Neuron (in vitro differentiated cells): Measurements from ENCODE around the gene FAM168B.
"Not testable (repeated sequence)": the region's sequence is repeated elsewhere in the genome, so short reads cannot be mapped to it uniquely, and the experiment has no call there.

Experiments used
- H2AFZ ChIP-seq: one replicate; pipeline ENCODE4 v1.6.1; 2013; ENCODE audit warnings: low read depth, mild to moderate bottlenecking, inconsistent platforms, low read length, moderate library complexity
- H3K27me3 ChIP-seq: one replicate; pipeline ENCODE4 v1.6.1; 2013; ENCODE audit warnings: low read length; ENCODE audit not compliant: insufficient read depth
- H3K36me3 ChIP-seq: one replicate; pipeline ENCODE4 v1.6.1; 2013; ENCODE audit warnings: low read length; ENCODE audit not compliant: insufficient read depth
- H3K4me1 ChIP-seq: one replicate; pipeline ENCODE4 v1.6.1; 2013; ENCODE audit warnings: low read length; ENCODE audit not compliant: insufficient read depth
- H3K4me3 ChIP-seq: 2 replicates; pipeline ENCODE4 v1.5.1; 2013; ENCODE audit warnings: mild to moderate bottlenecking, low read length, moderate library complexity
- H3K9me3 ChIP-seq: one replicate; pipeline ENCODE4 v1.6.1; 2013; ENCODE audit warnings: low read length

FAM168B gene

DNA sequence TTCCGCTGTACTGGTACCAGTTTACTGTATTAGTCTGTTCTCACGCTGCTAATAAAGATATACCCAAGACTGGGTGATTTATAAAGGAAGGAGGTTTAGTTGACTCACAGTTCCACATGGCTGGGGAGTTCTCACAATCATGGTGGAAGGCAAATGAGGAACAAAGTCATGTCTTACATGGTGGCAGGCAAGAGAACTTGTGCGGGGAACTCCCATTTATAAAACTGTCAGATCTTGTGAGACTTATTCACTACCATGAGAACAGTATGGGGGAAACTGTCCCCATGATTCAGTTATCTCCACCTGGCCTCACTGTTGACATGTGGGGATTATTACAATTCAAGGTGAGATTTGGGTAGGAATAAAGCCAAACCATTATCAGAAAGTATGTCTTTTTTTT is 21.7 kb upstream of the FAM168B start:
- not testable (repeated sequence) for H3K9me3 ChIP-seq, H3K4me1 ChIP-seq, H3K36me3 ChIP-seq, H3K27me3 ChIP-seq, H2AFZ ChIP-seq, H3K4me3 ChIP-seq

DNA sequence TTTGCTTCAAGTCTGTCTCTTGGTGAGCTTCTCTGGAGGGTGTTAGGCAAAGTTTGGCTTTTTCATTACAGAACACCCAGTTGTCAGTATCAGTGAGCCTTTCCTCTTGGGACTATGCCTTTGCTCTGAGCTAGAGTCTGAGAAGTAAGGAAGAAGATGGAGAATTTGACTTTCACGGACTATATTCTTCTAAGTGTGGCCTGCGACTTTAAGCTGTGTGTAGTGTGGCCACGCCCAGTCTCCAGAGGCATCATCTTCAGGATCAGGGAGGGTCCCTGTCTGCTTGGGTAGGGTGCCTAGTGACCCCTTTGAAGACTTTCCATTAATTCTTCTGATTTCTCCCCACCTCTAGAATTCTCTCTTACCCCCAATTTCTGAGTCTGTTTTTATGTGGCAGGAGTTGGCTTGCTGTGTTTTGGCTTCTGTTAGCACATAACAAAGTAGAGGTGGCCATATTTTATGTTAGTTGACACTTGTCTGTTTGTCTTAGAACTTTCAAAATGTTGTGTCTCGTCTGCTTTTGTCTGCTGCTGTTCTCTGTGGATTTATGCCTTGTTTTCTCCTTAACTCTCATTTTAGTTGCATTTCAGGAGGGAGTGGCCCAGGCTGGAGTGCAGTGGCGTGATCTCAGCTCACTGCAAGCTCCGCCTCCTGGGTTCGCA is 20.4 kb upstream of the FAM168B start:
- no peaks in the 10 kb centered on the region for H3K4me1 ChIP-seq
- no peaks in the 10 kb centered on the region for H3K9me3 ChIP-seq
- no peaks in the 10 kb centered on the region for H3K36me3 ChIP-seq
- H3K27me3 ChIP-seq: no peaks in the 10 kb centered on the region
- no peak overlapping the region for H2AFZ ChIP-seq
- H3K4me3 ChIP-seq: no peak overlapping the region

DNA sequence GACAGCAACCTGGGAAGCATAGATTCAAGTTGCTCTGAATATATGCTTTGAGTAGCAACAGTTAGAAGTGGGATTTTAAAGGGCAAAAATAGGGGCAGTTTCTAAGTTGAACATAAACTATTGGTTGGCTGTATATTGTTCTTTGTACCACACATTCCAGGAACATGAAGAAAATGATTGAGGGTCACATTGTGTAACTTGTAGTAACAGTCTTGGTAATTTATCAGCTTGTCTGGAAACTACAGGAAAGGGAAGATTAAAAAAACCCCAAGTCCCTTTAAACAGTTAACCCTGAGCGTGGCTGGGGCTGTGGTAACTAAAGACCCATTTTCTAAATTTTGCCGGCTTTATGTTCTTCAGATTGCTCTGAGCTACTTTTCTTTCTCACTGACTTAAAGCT is 19.3 kb upstream of the FAM168B start:
- Histone ChIP-seq H3K36me3 (no peaks in the 10 kb centered on the region), H3K4me3 (no peak overlapping the region), H2AFZ (no peak overlapping the region), H3K27me3 (no peaks in the 10 kb centered on the region), H3K9me3 (no peaks in the 10 kb centered on the region), H3K4me1 (no peaks in the 10 kb centered on the region)

DNA sequence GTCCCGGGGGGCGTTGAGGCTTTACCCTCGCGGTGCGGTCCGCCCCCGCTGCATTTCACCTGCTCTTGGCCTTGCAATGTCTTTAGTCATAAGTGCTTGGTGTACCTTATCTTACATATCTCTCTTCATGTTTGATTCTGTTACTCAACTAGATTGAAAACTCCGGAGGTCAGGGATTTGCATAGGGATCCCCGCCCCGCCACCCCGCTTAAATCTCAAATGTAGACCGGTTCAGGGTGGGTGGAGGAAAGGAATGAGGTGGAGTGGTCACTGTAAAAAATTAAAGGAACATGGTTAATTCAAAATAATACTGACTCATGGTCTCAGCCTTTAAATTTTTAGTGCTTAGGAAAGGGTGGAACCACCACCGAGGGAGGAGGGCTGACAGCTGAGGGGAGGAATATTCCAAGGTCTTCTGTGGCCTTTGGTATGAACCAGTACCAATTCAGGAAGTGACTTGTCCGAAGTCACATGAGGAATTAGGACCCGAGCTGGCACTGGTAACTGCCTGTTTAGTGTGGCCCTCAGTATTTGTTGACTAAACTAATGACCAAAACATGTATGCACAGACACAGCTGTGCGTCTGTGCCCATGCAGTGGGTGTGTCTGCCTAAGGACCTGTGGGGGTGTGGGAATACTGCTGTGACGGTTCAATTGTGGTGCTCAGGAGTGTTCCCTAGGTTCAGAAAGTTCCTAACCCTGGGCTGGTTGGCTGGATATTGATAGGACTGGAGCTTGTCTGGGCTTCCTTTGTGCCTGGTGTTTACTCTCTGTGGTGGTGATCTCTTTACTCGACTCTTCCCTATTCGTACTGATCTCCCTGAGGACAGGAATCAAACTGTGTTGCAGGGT is 12.9 kb upstream of the FAM168B start:
- Histone ChIP-seq H3K4me3 (peak overlapping the region; percentile 72), H2AFZ (peak overlapping the region; percentile 92), H3K9me3 (no peaks in the 10 kb centered on the region), H3K27me3 (no peaks in the 10 kb centered on the region), H3K4me1 (peaks cover 19% of the 10 kb centered on the region), H3K36me3 (no peaks in the 10 kb centered on the region)

DNA sequence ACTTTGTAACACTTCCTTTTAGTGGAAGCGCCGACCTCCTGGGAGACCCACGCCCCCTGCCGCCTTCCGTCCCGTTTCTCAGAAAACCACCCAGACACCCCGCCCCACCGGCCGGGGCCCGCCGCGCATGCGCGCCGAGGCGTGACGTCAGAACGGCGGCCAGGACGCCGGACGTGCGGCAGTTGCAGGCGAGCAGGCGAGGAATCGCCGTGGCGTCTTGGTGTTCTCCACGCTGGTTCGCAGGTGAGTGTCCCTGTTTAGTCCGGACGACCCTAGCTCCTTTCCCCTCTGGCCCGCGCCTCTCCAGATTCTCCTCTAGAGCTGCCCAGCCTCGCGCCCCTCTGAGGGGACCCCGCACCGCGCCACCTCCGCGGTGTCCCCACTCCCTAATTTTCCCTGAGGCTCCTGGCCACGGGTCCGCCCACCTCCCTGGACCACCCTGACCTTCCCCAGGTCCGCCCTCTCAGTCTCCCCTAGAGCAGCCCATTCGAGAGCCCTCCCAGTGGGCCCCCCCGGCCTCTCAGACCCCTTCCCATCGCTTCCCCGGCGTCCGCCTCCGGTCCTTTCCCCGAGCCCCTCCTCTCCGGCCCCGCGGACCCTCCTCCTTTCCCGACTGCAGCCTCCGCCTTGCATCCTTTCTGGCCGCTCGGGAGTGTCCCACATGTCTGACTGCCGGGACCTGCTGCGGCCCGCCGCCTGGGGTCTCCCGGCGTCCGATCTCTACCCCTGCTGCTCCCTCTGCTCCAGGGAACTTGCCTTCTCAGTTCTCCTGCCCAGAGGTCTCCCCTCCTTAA is 12.1 kb upstream of the FAM168B start, which contains the start of gene PLEKHB2:
PLEKHB2 (plus strand) TSS at position 181 of the 794 bp plus-strand sequence. CDS start 15,606 bp downstream, outside the sequence.
- H2AFZ ChIP-seq: peak within 1 kb of the TSS; percentile 98
- H3K27me3 ChIP-seq: no peaks in the 10 kb centered on the region
- peaks cover 19% of the 10 kb centered on the region for H3K4me1 ChIP-seq
- peak within 1 kb of the TSS; percentile 72 for H3K4me3 ChIP-seq
- no peaks in the 10 kb centered on the region for H3K9me3 ChIP-seq
- H3K36me3 ChIP-seq: no peaks in the 10 kb centered on the region

DNA sequence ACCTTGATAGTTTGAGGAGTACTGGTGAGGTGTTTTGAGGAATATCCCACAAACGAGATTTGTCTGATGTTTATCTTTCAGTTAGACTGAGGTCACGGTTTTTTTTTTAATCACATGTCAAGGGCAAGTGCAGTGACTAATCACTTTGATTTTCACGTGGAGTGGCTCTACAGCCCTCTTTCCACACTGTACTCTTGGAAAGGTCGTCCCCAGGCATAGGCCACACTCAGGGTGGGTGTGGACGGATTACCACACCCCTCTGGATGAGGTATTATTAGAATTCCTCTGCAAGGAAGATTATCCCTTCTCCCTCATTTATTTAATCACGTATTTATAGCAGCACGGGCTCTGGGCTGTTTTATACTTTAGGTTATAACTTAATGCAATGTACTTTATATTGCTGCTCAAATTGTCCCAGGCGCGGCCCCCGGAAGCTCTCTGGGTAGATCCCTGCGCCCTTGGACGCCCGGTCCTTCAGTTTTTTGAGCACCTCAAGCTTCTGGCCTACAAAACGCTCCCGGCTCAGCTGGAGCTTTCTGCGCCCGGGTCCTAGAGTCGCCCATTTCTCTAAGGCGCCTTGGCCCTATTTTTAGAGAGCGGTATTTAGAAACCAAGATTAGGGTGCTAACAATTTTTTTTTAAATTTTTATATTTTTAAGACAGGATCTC is 11.4 kb upstream of the FAM168B start:
- H3K36me3 ChIP-seq: no peaks in the 10 kb centered on the region
- H3K4me1 ChIP-seq: peaks cover 19% of the 10 kb centered on the region
- no peaks in the 10 kb centered on the region for H3K9me3 ChIP-seq
- peak overlapping the region; percentile 72 for H3K4me3 ChIP-seq
- H3K27me3 ChIP-seq: no peaks in the 10 kb centered on the region
- peak overlapping the region; percentile 98 for H2AFZ ChIP-seq

DNA sequence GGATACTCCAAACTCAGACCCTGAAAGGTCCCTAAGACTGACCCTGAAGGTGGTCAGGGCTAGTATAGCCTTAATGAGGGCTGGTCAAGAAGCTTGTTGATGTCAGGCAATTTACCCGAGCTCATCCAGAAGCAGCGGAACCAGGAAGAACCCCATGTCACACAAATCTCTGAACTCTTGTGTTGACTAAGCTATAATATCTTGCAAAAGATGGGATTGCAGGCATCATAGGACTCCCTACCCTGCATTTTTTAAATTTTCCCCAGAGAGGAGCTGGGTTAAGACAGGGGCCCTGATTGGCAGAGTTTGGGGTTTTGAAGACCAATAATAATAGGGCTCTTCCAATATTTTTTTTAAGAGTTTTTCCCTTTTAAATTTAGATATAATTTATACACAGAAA is 9.9 kb upstream of the FAM168B start:
- Histone ChIP-seq H2AFZ (no peak overlapping the region), H3K27me3 (no peaks in the 10 kb centered on the region), H3K36me3 (no peaks in the 10 kb centered on the region), H3K9me3 (no peaks in the 10 kb centered on the region), H3K4me3 (no peak overlapping the region), H3K4me1 (peaks cover 19% of the 10 kb centered on the region)

DNA sequence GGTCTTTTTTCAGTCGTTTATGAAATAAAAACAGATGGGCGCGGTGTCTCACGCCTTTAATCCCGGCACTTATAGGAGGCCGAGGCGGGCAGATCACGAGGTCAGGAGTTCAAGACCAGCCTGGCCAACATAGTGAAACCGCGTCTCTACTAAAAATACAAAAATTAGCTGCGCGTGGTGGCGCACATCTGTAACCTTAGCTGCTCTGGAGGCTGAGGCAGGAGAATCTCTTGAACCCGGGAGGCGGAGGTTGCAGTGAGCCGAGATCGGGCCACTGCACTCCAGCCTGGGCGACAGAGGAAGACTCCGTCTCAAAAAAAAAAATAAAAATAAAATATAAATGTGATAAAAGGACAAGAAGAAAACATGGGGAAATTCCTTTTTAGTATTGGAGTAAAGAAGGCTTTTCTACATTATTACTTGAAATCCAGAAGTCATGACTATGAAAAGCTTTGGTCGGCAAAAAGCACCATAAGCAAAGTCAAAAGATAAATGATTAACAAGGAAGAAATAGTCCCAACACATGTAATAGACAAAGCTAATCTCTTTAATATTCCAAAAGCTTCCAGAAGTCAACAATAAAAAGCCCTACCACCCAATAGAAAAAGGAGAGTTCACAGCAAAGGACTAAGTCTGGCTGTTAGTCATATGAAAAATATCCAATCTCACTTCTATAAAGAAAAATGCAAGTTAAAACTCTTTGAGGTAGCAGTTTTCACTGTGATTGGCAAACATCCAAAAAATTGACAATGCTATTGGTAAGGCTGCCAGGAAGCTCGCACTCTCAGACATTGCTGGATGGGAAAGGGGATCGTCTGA is 1.4 kb upstream of the FAM168B start:
- H3K4me1 ChIP-seq: peaks cover 3% of the 10 kb centered on the region
- peaks cover 5% of the 10 kb centered on the region for H3K36me3 ChIP-seq
- H2AFZ ChIP-seq: no peak overlapping the region
- no peaks in the 10 kb centered on the region for H3K27me3 ChIP-seq
- no peaks in the 10 kb centered on the region for H3K9me3 ChIP-seq
- H3K4me3 ChIP-seq: peak overlapping the region; percentile 95

DNA sequence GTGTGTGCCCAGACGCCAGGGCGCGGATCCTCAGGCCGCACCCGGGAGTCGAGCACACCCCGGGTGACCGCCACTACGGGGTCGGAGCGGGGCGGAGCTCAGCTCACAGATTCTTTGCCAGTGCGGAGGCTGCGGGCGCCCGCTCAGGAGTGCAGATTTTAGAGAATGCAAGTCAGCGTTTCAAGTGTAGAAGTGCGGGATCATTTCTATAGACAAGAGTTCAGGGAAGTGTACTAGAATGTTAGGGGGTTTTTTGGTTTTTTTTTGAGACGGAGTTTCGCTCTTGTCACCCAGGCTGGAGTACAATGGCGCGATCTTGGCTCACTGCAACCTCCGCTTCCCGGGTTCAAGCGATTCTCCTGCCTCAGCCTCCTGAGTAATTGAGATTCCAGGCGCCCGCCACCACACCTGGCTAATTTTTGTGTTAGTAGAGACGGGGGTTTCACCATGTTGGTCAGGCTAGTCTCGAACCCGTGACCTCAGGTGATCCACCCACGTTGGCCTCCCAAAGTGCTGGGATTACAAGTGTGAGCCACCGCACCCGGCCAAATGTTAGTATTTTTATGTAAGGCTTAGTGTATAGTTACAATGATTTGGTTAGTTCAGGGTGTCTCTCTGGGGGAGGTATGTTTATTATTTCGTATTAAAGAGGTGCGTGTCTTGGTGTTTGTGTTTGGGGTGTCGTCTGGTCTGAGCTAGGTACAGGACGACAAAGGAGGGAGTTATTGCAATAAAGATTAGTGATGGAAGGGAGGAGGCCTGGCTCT is 619 bp upstream of the FAM168B start:
- peak overlapping the region; percentile 95 for H3K4me3 ChIP-seq
- H2AFZ ChIP-seq: peak overlapping the region; percentile 98
- no peaks in the 10 kb centered on the region for H3K27me3 ChIP-seq
- no peaks in the 10 kb centered on the region for H3K9me3 ChIP-seq
- H3K36me3 ChIP-seq: peaks cover 9% of the 10 kb centered on the region
- peaks cover 3% of the 10 kb centered on the region for H3K4me1 ChIP-seq

DNA sequence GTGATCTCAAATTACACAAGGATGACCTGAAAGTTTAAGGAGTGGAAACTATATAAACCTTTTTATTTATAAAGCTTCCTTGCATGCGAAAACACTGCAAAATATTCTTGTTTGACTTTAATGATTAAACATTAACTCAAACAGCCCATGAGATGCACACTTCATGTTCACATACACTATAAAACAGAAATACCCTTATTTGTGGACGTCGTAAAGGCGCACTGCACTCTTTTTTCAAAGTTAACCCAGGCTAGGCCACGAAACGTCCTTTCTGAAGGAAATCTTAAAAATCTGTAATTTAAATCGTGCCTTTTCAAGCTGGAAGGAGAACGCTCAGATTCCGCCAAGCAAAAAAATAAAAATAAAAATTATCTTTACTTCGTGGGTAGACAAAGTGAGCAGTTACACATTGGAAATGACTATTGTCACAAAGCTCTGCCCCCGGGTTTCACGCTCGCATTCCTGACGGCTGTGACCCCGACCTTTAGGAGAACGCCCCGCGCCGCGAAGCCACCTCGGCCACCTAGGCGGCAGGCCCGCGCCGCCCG is 728 bp downstream of the FAM168B start:
- Histone ChIP-seq H3K9me3 (no peaks in the 10 kb centered on the region), H3K36me3 (peaks cover 22% of the 10 kb centered on the region), H2AFZ (peak overlapping the region; percentile 98), H3K4me1 (peaks cover 3% of the 10 kb centered on the region), H3K4me3 (peak overlapping the region; percentile 95), H3K27me3 (no peaks in the 10 kb centered on the region)

DNA sequence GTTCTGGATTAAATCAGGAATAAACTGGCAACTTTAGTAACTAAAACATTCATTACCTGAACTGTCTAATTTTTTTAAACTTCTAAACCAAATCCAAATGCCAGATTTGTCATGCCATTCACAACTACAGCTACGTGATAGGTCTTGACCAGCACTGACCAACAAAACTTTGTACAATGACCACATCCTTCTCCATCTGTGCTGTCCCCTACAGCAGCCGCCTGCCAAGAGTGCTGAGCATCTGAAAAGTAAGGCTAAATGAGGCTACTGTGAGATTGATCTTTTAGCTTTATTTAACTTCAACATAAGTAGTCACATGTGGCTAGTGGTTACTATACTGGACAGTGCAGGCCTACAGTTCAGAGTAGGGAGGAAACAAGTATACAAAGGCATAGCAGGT is 7.6 kb downstream of the FAM168B start:
- H3K36me3 ChIP-seq: peaks cover 66% of the 10 kb centered on the region
- H3K9me3 ChIP-seq: peaks cover 4% of the 10 kb centered on the region
- no peaks in the 10 kb centered on the region for H3K4me1 ChIP-seq
- no peak overlapping the region for H2AFZ ChIP-seq
- H3K27me3 ChIP-seq: no peaks in the 10 kb centered on the region
- no peak overlapping the region for H3K4me3 ChIP-seq
